GM19463 (cell line): Measurements from ENCODE around the gene MEIS2.
"Not testable (repeated sequence)": the region's sequence is repeated elsewhere in the genome, so short reads cannot be mapped to it uniquely, and the experiment has no call there.

Experiments
- ATAC-seq: cut with Tn5 transposase; IDR thresholded peaks from one replicate; pipeline ENCODE4 v1.9.1; 2021; ENCODE audit warnings: mild to moderate bottlenecking, moderate library complexity; ENCODE audit not compliant: unreplicated experiment

Gene MEIS2

GRCh38 chr15:37014137-37014536 is 86.2 kb downstream of the MEIS2 start:
- no peak for ATAC-seq

- no peak for ATAC-seq
Measured at GRCh38 chr15:37010595-37010994, 89.8 kb downstream of the MEIS2 start.

- ATAC-seq: no peak
Measured at GRCh38 chr15:37009288-37009687, 91.1 kb downstream of the MEIS2 start.

- ATAC-seq: no peak
Measured at GRCh38 chr15:37008205-37008604, 92.1 kb downstream of the MEIS2 start.

GRCh38 chr15:37007301-37007700 is 93.0 kb downstream of the MEIS2 start:
- ATAC-seq: no peak

- ATAC-seq: no peak
Measured at GRCh38 chr15:37004981-37005735, 95.2 kb downstream of the MEIS2 start.

- no peak for ATAC-seq
Measured at GRCh38 chr15:37004373-37004869, 95.9 kb downstream of the MEIS2 start.

- no peak for ATAC-seq
Measured at GRCh38 chr15:37002041-37002672, 98.2 kb downstream of the MEIS2 start.

- no peak for ATAC-seq
Measured at GRCh38 chr15:37001417-37001816, 98.9 kb downstream of the MEIS2 start.

GRCh38 chr15:36999778-37000177 is 100.6 kb downstream of the MEIS2 start:
- no peak for ATAC-seq

- no peak for ATAC-seq
Measured at GRCh38 chr15:36996538-36997181, 103.7 kb downstream of the MEIS2 start.

GRCh38 chr15:36996121-36996520 is 104.2 kb downstream of the MEIS2 start:
- ATAC-seq: no peak

GRCh38 chr15:36994790-36995189 is 105.6 kb downstream of the MEIS2 start:
- ATAC-seq: no peak

GRCh38 chr15:36992454-36992853 is 107.9 kb downstream of the MEIS2 start:
- no peak for ATAC-seq

GRCh38 chr15:36988947-36989346 is 111.4 kb downstream of the MEIS2 start:
- no peak for ATAC-seq

- no peak for ATAC-seq
Measured at GRCh38 chr15:36982430-36982829, 117.9 kb downstream of the MEIS2 start.

- not testable (repeated sequence) for ATAC-seq
Measured at GRCh38 chr15:36980281-36980680, 120.1 kb downstream of the MEIS2 start.

GRCh38 chr15:36978625-36979024 is 121.7 kb downstream of the MEIS2 start:
- no peak for ATAC-seq

- no peak for ATAC-seq
Measured at GRCh38 chr15:36978126-36978525, 122.2 kb downstream of the MEIS2 start.

GRCh38 chr15:36977659-36978058 is 122.7 kb downstream of the MEIS2 start:
- no peak for ATAC-seq

- ATAC-seq: no peak
Measured at GRCh38 chr15:36972704-36973103, 127.6 kb downstream of the MEIS2 start.

GRCh38 chr15:36970522-36970921 is 129.8 kb downstream of the MEIS2 start:
- no peak for ATAC-seq
